SK-N-MC (cell line): ENCODE data around the gene NEUROG1.
A peak's percentile ranks its signal among the peaks of the same experiment; 100 is the strongest.

Source experiments
- DNase-seq: peaks from one replicate; pipeline ENCODE4 v3.0.0-alpha.2; 2011; ENCODE audit warnings: low read depth, low spot score
- H3K27ac ChIP-seq: fragments of 200-600 bp; sonication (generic); 2 replicates; pipeline ENCODE4 v1.5.1; 2016; ENCODE audit warnings: mixed run types
- H3K36me3 ChIP-seq: fragments of 200-600 bp; sonication (generic); 2 replicates; pipeline ENCODE4 v1.6.1; 2017; ENCODE audit warnings: antibody characterized with exemption, low read length, mixed read lengths; ENCODE audit not compliant: insufficient read depth
- H3K4me3 ChIP-seq: fragments of 200-600 bp; sonication (generic); 2 replicates; pipeline ENCODE4 v1.5.1; 2016
- H3K9ac ChIP-seq: fragments of 200-600 bp; sonication (generic); 2 replicates; pipeline ENCODE4 v1.8.0; 2017; ENCODE audit warnings: mixed run types, mixed read lengths; ENCODE audit not compliant: insufficient read length
- H3K9me3 ChIP-seq: fragments of 200-600 bp; sonication (generic); 2 replicates; pipeline ENCODE4 v1.6.1; 2017; ENCODE audit warnings: low read depth, mild to moderate bottlenecking, antibody characterized with exemption, low read length, moderate library complexity, mixed read lengths
- EZH2 ChIP-seq: fragments of 200-600 bp; sonication (generic); IDR thresholded peaks from one replicate; pipeline ENCODE4 v1.6.1; 2017; ENCODE audit warnings: antibody characterized with exemption
- FOXP2 ChIP-seq: optimal IDR thresholded peaks from 2 replicates; pipeline ENCODE3; 2011; ENCODE audit warnings: mild to moderate bottlenecking, moderate library complexity; ENCODE audit not compliant: insufficient read depth; ENCODE audit errors: extremely low read length, control extremely low read depth
- POLR2AphosphoS5 ChIP-seq: IDR thresholded peaks from 2 replicates; pipeline ENCODE4 v1.6.1; 2012; ENCODE audit warnings: mild to moderate bottlenecking, low read depth, low read length, borderline replicate concordance

The NEUROG1 gene

GRCh38 chr5:135566422-135567400 lies 30.9 kb upstream of the NEUROG1 start:
- no peak for DNase-seq
- Histone ChIP-seq H3K4me3 (no peak overlapping the region), H3K27ac (no peak overlapping the region), H3K9me3 (no peaks in the 10 kb centered on the region), H3K9ac (no peak overlapping the region), H3K36me3 (no peaks in the 10 kb centered on the region)
- no peak for TF ChIP-seq EZH2
- no peak for TF ChIP-seq FOXP2
- no peak for TF ChIP-seq POLR2AphosphoS5

GRCh38 chr5:135565725-135566421 lies 30.1 kb upstream of the NEUROG1 start:
- H3K4me3 ChIP-seq, result peak overlapping the region; percentile 57
- H3K36me3 ChIP-seq, result no peaks in the 10 kb centered on the region
- TF ChIP-seq EZH2 (no peak), POLR2AphosphoS5 (no peak), FOXP2 (no peak)
- DNase-seq, result no peak
- H3K9ac ChIP-seq, result no peak overlapping the region
- peak overlapping the region; percentile 16; the same call in 1 of the 2 replicates for H3K27ac ChIP-seq
- H3K9me3 ChIP-seq, result no peaks in the 10 kb centered on the region

DNA sequence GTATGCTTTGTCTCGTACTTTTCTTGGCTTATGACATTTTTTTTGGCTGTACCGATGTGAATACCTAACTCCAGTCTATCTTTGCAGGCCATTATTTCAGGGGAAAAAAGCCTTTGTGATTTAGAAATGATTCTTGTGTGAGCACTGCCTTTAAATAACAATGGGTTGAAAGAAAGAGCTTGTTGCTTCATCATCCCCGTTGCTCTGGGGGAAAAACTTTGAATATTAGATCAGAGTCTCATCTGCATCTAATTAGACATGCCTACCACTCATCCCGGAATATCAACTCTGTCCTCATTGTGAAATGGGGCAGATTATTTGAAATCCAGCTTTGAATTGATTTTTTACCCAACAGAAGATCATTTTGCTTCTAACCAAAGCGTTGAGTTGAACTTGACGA lies 29.5 kb upstream of the NEUROG1 start:
- no peaks in the 10 kb centered on the region for H3K9me3 ChIP-seq
- no peaks in the 10 kb centered on the region for H3K36me3 ChIP-seq
- no peak for DNase-seq
- TF ChIP-seq EZH2 (no peak), POLR2AphosphoS5 (no peak), FOXP2 (no peak)
- peak overlapping the region; percentile 57 for H3K4me3 ChIP-seq
- peak overlapping the region; percentile 16 for H3K27ac ChIP-seq
- H3K9ac ChIP-seq, result no peak overlapping the region

- no peaks in the 10 kb centered on the region for H3K9me3 ChIP-seq
- no peak for DNase-seq
- H3K27ac ChIP-seq, result no peak overlapping the region
- no peak for TF ChIP-seq FOXP2
- no peak overlapping the region for H3K9ac ChIP-seq
- H3K4me3 ChIP-seq, result no peak overlapping the region
- no peaks in the 10 kb centered on the region for H3K36me3 ChIP-seq
Measured at GRCh38 chr5:135564331-135564730, 28.6 kb upstream of the NEUROG1 start.

DNA sequence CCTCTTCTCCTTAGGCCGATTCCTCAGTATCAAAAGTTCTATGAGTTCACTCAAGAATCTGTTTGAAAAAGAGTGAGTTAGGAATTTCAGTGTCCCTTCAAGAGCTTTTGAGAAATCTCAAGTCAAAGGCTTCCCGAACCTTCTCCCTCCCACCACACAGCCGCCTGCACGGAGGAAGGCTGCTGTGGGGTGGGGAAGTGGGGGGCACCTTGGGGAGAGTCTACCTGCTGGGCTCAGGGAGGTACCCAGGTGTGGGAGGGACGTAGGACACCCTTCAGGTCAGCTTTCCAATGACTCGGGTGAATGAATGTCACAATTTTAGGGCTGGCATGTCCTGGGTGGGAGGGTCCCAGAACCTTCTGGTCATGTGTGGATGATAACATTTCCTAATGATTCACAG lies 25.5 kb upstream of the NEUROG1 start:
- H3K36me3 ChIP-seq, result no peaks in the 10 kb centered on the region
- H3K9ac ChIP-seq, result no peak overlapping the region
- no peaks in the 10 kb centered on the region for H3K9me3 ChIP-seq
- TF ChIP-seq POLR2AphosphoS5 (no peak), EZH2 (no peak), FOXP2 (no peak)
- no peak for DNase-seq
- no peak overlapping the region for H3K27ac ChIP-seq
- no peak overlapping the region for H3K4me3 ChIP-seq

- TF ChIP-seq POLR2AphosphoS5 (no peak), FOXP2 (no peak), EZH2 (no peak)
- Histone ChIP-seq H3K27ac (no peak overlapping the region), H3K36me3 (no peaks in the 10 kb centered on the region), H3K9ac (no peak overlapping the region), H3K9me3 (no peaks in the 10 kb centered on the region), H3K4me3 (no peak overlapping the region)
- DNase-seq, result peak; percentile 58
Measured at GRCh38 chr5:135560858-135561257, 25.1 kb upstream of the NEUROG1 start.

DNA sequence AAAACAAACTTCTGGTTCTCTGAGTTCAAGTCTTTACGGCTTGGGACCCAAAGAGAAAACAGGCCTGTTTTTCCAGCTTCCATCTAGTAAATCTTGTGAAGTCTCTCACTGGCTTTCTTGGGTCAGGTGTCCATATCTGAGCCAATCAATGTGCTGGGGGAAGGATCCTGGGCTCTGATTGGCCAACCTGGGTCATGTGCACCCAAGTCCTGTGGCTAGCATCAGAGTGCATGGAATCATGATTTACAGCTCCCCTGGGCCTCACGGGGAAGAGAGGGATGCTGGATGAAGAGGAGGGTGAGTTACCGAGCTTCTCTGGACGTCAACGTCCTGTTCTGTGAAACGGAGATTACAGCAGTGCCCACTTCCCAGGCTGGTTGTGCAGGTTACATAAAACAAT lies 23.6 kb upstream of the NEUROG1 start:
- DNase-seq, result no peak
- H3K4me3 ChIP-seq, result no peak overlapping the region
- H3K9ac ChIP-seq, result no peak overlapping the region
- no peak for TF ChIP-seq POLR2AphosphoS5
- no peaks in the 10 kb centered on the region for H3K9me3 ChIP-seq
- H3K27ac ChIP-seq, result no peak overlapping the region
- H3K36me3 ChIP-seq, result no peaks in the 10 kb centered on the region

GRCh38 chr5:135557076-135557838 lies 21.5 kb upstream of the NEUROG1 start:
- no peak overlapping the region for H3K9ac ChIP-seq
- H3K36me3 ChIP-seq, result no peaks in the 10 kb centered on the region
- H3K27ac ChIP-seq, result no peak overlapping the region
- no peak for TF ChIP-seq FOXP2
- no peak for TF ChIP-seq POLR2AphosphoS5
- TF ChIP-seq EZH2, result no peak
- H3K4me3 ChIP-seq, result no peak overlapping the region
- DNase-seq, result no peak
- no peaks in the 10 kb centered on the region for H3K9me3 ChIP-seq
